OCI-LY3 (cell line): ENCODE results near the gene CCNL1.

ENCODE experiments used
- H2AFZ ChIP-seq: fragments of 200-600, 300-600 bp; shearing (Covaris generic); 2 replicates; pipeline ENCODE4 v1.6.0; 2014; ENCODE audit warnings: antibody characterized with exemption, low read depth, low read length
- H3K27ac ChIP-seq: fragments of 200-600, 300-600 bp; sonication (generic); 2 replicates; pipeline ENCODE4 v1.5.1; 2014; ENCODE audit warnings: mild to moderate bottlenecking, low read length, moderate library complexity, mixed read lengths
- H3K27me3 ChIP-seq: fragments of 200-600, 300-600 bp; sonication (generic); 2 replicates; pipeline ENCODE4 v1.6.1; 2014; ENCODE audit warnings: low read depth, low read length, mixed read lengths
- H3K36me3 ChIP-seq: fragments of 200-600, 300-600 bp; sonication (generic); replicated peaks from 2 replicates; pipeline ENCODE3; 2014; ENCODE audit warnings: low read depth, low read length, mixed read lengths
- H3K4me1 ChIP-seq: fragments of 300-600, 200-600 bp; sonication (generic); 2 replicates; pipeline ENCODE4 v1.6.1; 2014; ENCODE audit warnings: low read length, mixed read lengths
- H3K4me2 ChIP-seq: fragments of 200-600, 300-600 bp; sonication (generic); 2 replicates; pipeline ENCODE4 v1.6.1; 2014; ENCODE audit warnings: low read length, mixed read lengths
- H3K4me3 ChIP-seq: fragments of 300-600, 200-600 bp; sonication (generic); 2 replicates; pipeline ENCODE4 v1.5.1; 2014; ENCODE audit warnings: antibody characterized with exemption, mild to moderate bottlenecking, low read length, moderate library complexity
- H3K79me2 ChIP-seq: fragments of 300-600, 200-600 bp; shearing (Covaris generic); 2 replicates; pipeline ENCODE4 v1.6.1; 2014; ENCODE audit warnings: mild to moderate bottlenecking, low read length, mixed read lengths
- H3K9ac ChIP-seq: fragments of 300-600, 200-600 bp; shearing (Covaris generic); 2 replicates; pipeline ENCODE4 v1.6.0; 2014; ENCODE audit warnings: mild to moderate bottlenecking, low read length, moderate library complexity
- H3K9me3 ChIP-seq: fragments of 200-600, 300-600 bp; shearing (Covaris generic); 2 replicates; pipeline ENCODE4 v1.6.1; 2014; ENCODE audit warnings: low read length, mixed read lengths; ENCODE audit not compliant: insufficient read depth
- H4K20me1 ChIP-seq: fragments of 200-600, 300-600 bp; sonication (generic); 2 replicates; pipeline ENCODE4 v1.6.1; 2016; ENCODE audit warnings: low read length, mixed read lengths; ENCODE audit not compliant: insufficient read depth
- EZH2phosphoT487 ChIP-seq: fragments of 200-600 bp; shearing (Covaris generic); IDR thresholded peaks from 2 replicates; pipeline ENCODE4 v1.6.1; 2018; ENCODE audit warnings: antibody characterized with exemption, mixed run types, low read depth
- TF ChIP-seq, protein P1 (sequence below): fragments of 200-600, 300-600 bp; sonication (generic); IDR thresholded peaks from 2 replicates; pipeline ENCODE4 v1.5.1; 2014; ENCODE audit warnings: antibody characterized with exemption, low read length, low read depth

CCNL1 gene

DNA sequence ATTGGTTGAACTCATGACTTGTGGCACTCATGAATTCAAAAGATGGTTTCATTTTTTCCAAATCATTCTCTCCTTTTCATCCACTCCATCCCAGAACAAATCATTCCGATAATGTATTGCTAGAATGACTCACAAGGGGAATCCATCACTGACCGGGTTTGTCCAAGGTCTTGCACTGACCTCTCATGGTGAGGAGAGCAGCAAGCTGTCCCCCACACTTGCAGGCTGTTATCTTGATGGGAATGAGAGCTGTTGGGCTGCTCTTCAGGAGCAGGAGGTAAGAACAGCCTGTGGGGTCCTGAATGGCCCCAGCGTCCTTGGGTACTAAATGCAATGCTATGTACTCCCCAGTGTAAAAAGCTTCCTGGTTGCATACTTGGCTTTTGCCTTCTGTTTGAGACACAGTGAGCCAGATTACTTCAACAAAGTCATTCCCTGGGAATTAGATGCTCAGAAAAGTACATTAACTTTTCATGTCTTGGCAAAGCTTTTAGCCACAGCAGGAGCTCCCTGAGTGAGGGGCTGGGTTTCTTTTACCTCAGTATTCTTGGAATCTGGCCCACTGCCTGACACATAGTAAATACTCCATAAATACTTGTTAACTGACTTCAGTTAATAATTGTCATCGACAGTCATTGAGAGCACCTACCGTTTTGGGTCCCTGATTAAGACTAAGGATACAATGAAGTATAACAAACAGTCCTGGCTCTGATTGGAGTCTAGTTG lies 24.1 kb downstream of the CCNL1 start:
- Histone ChIP-seq H3K79me2 (no peaks in the 10 kb centered on the region), H3K9me3 (no peaks in the 10 kb centered on the region), H3K36me3 (peaks cover 6% of the 10 kb centered on the region), H3K4me1 (peaks cover 8% of the 10 kb centered on the region), H3K27ac (no peak overlapping the region), H4K20me1 (no peaks in the 10 kb centered on the region), H3K4me2 (no peak overlapping the region), H3K9ac (no peak overlapping the region), H2AFZ (no peak overlapping the region), H3K27me3 (no peaks in the 10 kb centered on the region), H3K4me3 (no peak overlapping the region)
- no peak for TF ChIP-seq EZH2phosphoT487
- TF ChIP-seq, protein P1, sequence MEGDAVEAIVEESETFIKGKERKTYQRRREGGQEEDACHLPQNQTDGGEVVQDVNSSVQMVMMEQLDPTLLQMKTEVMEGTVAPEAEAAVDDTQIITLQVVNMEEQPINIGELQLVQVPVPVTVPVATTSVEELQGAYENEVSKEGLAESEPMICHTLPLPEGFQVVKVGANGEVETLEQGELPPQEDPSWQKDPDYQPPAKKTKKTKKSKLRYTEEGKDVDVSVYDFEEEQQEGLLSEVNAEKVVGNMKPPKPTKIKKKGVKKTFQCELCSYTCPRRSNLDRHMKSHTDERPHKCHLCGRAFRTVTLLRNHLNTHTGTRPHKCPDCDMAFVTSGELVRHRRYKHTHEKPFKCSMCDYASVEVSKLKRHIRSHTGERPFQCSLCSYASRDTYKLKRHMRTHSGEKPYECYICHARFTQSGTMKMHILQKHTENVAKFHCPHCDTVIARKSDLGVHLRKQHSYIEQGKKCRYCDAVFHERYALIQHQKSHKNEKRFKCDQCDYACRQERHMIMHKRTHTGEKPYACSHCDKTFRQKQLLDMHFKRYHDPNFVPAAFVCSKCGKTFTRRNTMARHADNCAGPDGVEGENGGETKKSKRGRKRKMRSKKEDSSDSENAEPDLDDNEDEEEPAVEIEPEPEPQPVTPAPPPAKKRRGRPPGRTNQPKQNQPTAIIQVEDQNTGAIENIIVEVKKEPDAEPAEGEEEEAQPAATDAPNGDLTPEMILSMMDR, result no peak

- Histone ChIP-seq H3K79me2 (no peaks in the 10 kb centered on the region), H2AFZ (no peak overlapping the region), H3K4me2 (no peak overlapping the region), H3K4me1 (peaks cover 17% of the 10 kb centered on the region), H3K36me3 (peaks cover 6% of the 10 kb centered on the region), H3K9me3 (no peaks in the 10 kb centered on the region), H4K20me1 (no peaks in the 10 kb centered on the region), H3K9ac (no peak overlapping the region), H3K27ac (no peak overlapping the region), H3K4me3 (no peak overlapping the region), H3K27me3 (no peaks in the 10 kb centered on the region)
- TF ChIP-seq EZH2phosphoT487, result no peak
- TF ChIP-seq, protein P1, result no peak
Measured at GRCh38 chr3:157134620-157135191, 25.2 kb downstream of the CCNL1 start.

- Histone ChIP-seq H3K4me1 (peaks cover 28% of the 10 kb centered on the region), H3K79me2 (no peaks in the 10 kb centered on the region), H3K4me3 (no peak overlapping the region), H3K9ac (no peak overlapping the region), H3K27ac (no peak overlapping the region), H3K27me3 (no peaks in the 10 kb centered on the region), H4K20me1 (no peaks in the 10 kb centered on the region), H2AFZ (no peak overlapping the region), H3K36me3 (peaks cover 6% of the 10 kb centered on the region), H3K4me2 (no peak overlapping the region), H3K9me3 (no peaks in the 10 kb centered on the region)
- no peak for TF ChIP-seq EZH2phosphoT487
- TF ChIP-seq, protein P1, result no peak
Measured at GRCh38 chr3:157133434-157134320, 26.3 kb downstream of the CCNL1 start.

- Histone ChIP-seq H3K4me2 (no peak overlapping the region), H3K9ac (no peak overlapping the region), H3K36me3 (no peaks in the 10 kb centered on the region), H2AFZ (no peak overlapping the region), H3K27ac (no peak overlapping the region), H4K20me1 (no peaks in the 10 kb centered on the region), H3K27me3 (no peaks in the 10 kb centered on the region), H3K4me1 (peaks cover 34% of the 10 kb centered on the region), H3K79me2 (no peaks in the 10 kb centered on the region), H3K9me3 (no peaks in the 10 kb centered on the region), H3K4me3 (no peak overlapping the region)
- no peak for TF ChIP-seq EZH2phosphoT487
- TF ChIP-seq, protein P1, result no peak
Measured at GRCh38 chr3:157132936-157133335, 27.0 kb downstream of the CCNL1 start.
